WTC11 (cell line): ENCODE results near the gene OAS1. TPM values are rescaled to one million over a fixed set of nuclear protein-coding genes. Genes with fewer than 3 reads are reported as not detected.

Experiments
- ATAC-seq: fragments of 200-7000 bp; cut with Tn5 transposase; 2 replicates; pipeline ENCODE4 v1.10.0; 2021; ENCODE audit warnings: mild to moderate bottlenecking, moderate library complexity
- CTCF ChIA-PET: fragments of 300-600 bp; sonication (Branson Sonifier 250); formaldehyde crosslinking; loops from one replicate; lab custom pipeline; 2021; ENCODE audit warnings: antibody characterized with exemption; lab: Charles Lee
- POLR2A ChIA-PET: fragments of 350-600 bp; sonication (Branson Sonifier 250); formaldehyde crosslinking; loops from one replicate; lab custom pipeline; 2021; ENCODE audit warnings: antibody characterized with exemption; lab: Charles Lee
- DNase-seq: peaks from one replicate; pipeline ENCODE4 v3.0.0; 2021; ENCODE audit warnings: low spot score
- H3K27ac Mint-ChIP-seq: 2 replicates; pipeline ENCODE4 v1.8.0; 2021; ENCODE audit warnings: mixed read lengths
- H3K27me3 Mint-ChIP-seq: 2 replicates; pipeline ENCODE4 v1.8.0; 2021; ENCODE audit warnings: low read depth, mild to moderate bottlenecking, moderate library complexity, mixed read lengths
- H3K36me3 Mint-ChIP-seq: 2 replicates; pipeline ENCODE4 v1.8.0; 2021; ENCODE audit warnings: mixed read lengths
- H3K4me1 Mint-ChIP-seq: 2 replicates; pipeline ENCODE4 v1.8.0; 2022; ENCODE audit warnings: mixed read lengths
- H3K4me3 Mint-ChIP-seq: 2 replicates; pipeline ENCODE4 v1.8.0; 2021; ENCODE audit warnings: mild to moderate bottlenecking, moderate library complexity, mixed read lengths
- H3K9me3 Mint-ChIP-seq: 2 replicates; pipeline ENCODE4 v1.8.0; 2021; ENCODE audit warnings: mixed read lengths
- AFF4 ChIP-seq: sonication (generic); formaldehyde crosslinking; IDR thresholded peaks from 2 replicates; pipeline ENCODE4 v1.8.1; 2023; ENCODE audit warnings: mild to moderate bottlenecking, missing genetic modification reagents, borderline replicate concordance
- ATF1 ChIP-seq: sonication (generic); formaldehyde crosslinking; IDR thresholded peaks from 2 replicates; pipeline ENCODE4 v1.8.1; 2023; ENCODE audit warnings: mild to moderate bottlenecking, moderate library complexity, missing genetic modification reagents
- CDX4 ChIP-seq: fragments of 250-450 bp; sonication (Bioruptor Pico); IDR thresholded peaks from 2 replicates; pipeline ENCODE4 v1.9.0; 2021; ENCODE audit warnings: moderate library complexity, mild to moderate bottlenecking, inconsistent platforms, borderline replicate concordance
- CTCF ChIP-seq: fragments of 200-600 bp; IDR thresholded peaks from 2 replicates; pipeline ENCODE4 v1.8.0; 2022; ENCODE audit warnings: antibody characterized with exemption
- E2F1 ChIP-seq: sonication (generic); formaldehyde crosslinking; IDR thresholded peaks from 2 replicates; pipeline ENCODE4 v1.8.0; 2022; ENCODE audit warnings: mild to moderate bottlenecking, missing genetic modification reagents
- ELF4 ChIP-seq: sonication (generic); formaldehyde crosslinking; IDR thresholded peaks from 2 replicates; pipeline ENCODE4 v1.8.1; 2022; ENCODE audit warnings: low read depth, mild to moderate bottlenecking, moderate library complexity, missing genetic modification reagents
- EMX1 ChIP-seq: fragments of 250-450 bp; sonication (Bioruptor Pico); IDR thresholded peaks from 2 replicates; pipeline ENCODE4 v1.8.0; 2021; ENCODE audit warnings: mild to moderate bottlenecking
- ESRRA ChIP-seq: sonication (generic); formaldehyde crosslinking; IDR thresholded peaks from 2 replicates; pipeline ENCODE4 v1.8.1; 2022; ENCODE audit warnings: mild to moderate bottlenecking, missing genetic modification reagents, borderline replicate concordance
- ETV6 ChIP-seq: sonication (generic); formaldehyde crosslinking; IDR thresholded peaks from 2 replicates; pipeline ENCODE4 v1.8.1; 2022; ENCODE audit warnings: mild to moderate bottlenecking, missing genetic modification reagents
- FOXP1 ChIP-seq: sonication (generic); formaldehyde crosslinking; IDR thresholded peaks from 2 replicates; pipeline ENCODE4 v1.8.0; 2022; ENCODE audit warnings: missing genetic modification reagents, mild to moderate bottlenecking, moderate library complexity, borderline replicate concordance
- HMGA2 ChIP-seq: fragments of 250-450 bp; sonication (Bioruptor Pico); IDR thresholded peaks from 2 replicates; pipeline ENCODE4 v1.4.0; 2021; ENCODE audit warnings: mild to moderate bottlenecking, moderate library complexity
- JUN ChIP-seq: sonication (generic); formaldehyde crosslinking; IDR thresholded peaks from 2 replicates; pipeline ENCODE4 v1.8.0; 2023; ENCODE audit warnings: mild to moderate bottlenecking, missing genetic modification reagents
- KAT7 ChIP-seq: sonication (generic); formaldehyde crosslinking; IDR thresholded peaks from 2 replicates; pipeline ENCODE4 v1.8.1; 2023; ENCODE audit warnings: missing genetic modification reagents, mild to moderate bottlenecking, borderline replicate concordance
- MAX ChIP-seq: sonication (generic); formaldehyde crosslinking; IDR thresholded peaks from 2 replicates; pipeline ENCODE4 v1.8.0; 2022; ENCODE audit warnings: mild to moderate bottlenecking, missing genetic modification reagents
- MLX ChIP-seq: sonication (generic); formaldehyde crosslinking; IDR thresholded peaks from 2 replicates; pipeline ENCODE4 v1.8.1; 2023; ENCODE audit warnings: mild to moderate bottlenecking, missing genetic modification reagents, moderate library complexity
- SOX15 ChIP-seq: fragments of 250-450 bp; sonication (Bioruptor Pico); IDR thresholded peaks from 2 replicates; pipeline ENCODE4 v1.9.0; 2021; ENCODE audit warnings: mild to moderate bottlenecking
- SP1 ChIP-seq: sonication (generic); formaldehyde crosslinking; conservative IDR thresholded peaks from 2 replicates; pipeline ENCODE4 v1.8.1; 2022; ENCODE audit warnings: missing genetic modification reagents
- TCF7 ChIP-seq: sonication (generic); formaldehyde crosslinking; IDR thresholded peaks from 2 replicates; pipeline ENCODE4 v1.8.0; 2022; ENCODE audit warnings: mild to moderate bottlenecking, low read depth, missing genetic modification reagents, moderate library complexity
- TEAD4 ChIP-seq: sonication (generic); formaldehyde crosslinking; IDR thresholded peaks from 2 replicates; pipeline ENCODE4 v1.8.0; 2022; ENCODE audit warnings: mild to moderate bottlenecking, missing genetic modification reagents
- TP53 ChIP-seq: sonication (generic); formaldehyde crosslinking; IDR thresholded peaks from 2 replicates; pipeline ENCODE4 v1.8.1; 2023; ENCODE audit warnings: mild to moderate bottlenecking, missing genetic modification reagents
- USF2 ChIP-seq: sonication (generic); formaldehyde crosslinking; IDR thresholded peaks from 2 replicates; pipeline ENCODE4 v1.8.1; 2023; ENCODE audit warnings: mild to moderate bottlenecking, missing genetic modification reagents, moderate library complexity
- ZNF263 ChIP-seq: sonication (generic); formaldehyde crosslinking; IDR thresholded peaks from 2 replicates; pipeline ENCODE4 v1.8.1; 2022; ENCODE audit warnings: low read depth, mild to moderate bottlenecking, moderate library complexity, missing genetic modification reagents
- ZNF396 ChIP-seq: fragments of 250-450 bp; sonication (Bioruptor Pico); IDR thresholded peaks from 2 replicates; pipeline ENCODE4 v1.8.0; 2021; ENCODE audit warnings: mild to moderate bottlenecking, moderate library complexity, borderline replicate concordance
- ZNF423 ChIP-seq: fragments of 250-450 bp; sonication (Bioruptor Pico); IDR thresholded peaks from 2 replicates; pipeline ENCODE4 v2.1.2; 2022; ENCODE audit warnings: mild to moderate bottlenecking, moderate library complexity
- ZNF532 ChIP-seq: fragments of 250-450 bp; sonication (Bioruptor Pico); IDR thresholded peaks from 2 replicates; pipeline ENCODE4 v1.9.0; 2021; ENCODE audit warnings: mild to moderate bottlenecking, borderline replicate concordance
- total RNA-seq: library from RNA; stranded (reverse); gene quantifications from 3 replicates; pipeline ENCODE4 v1.2.3, GENCODE V29; 2021

Gene OAS1
- total RNA-seq, 1 experiment from 2014 or later: 0.24 TPM

- no peak for TF ChIP-seq FOXP1 (CRISPR knock-in tag)
- no peak for TF ChIP-seq ESRRA (CRISPR knock-in tag)
- no peak for TF ChIP-seq AFF4 (CRISPR knock-in tag)
- no peak for TF ChIP-seq ETV6 (CRISPR knock-in tag)
- TF ChIP-seq SP1 (CRISPR knock-in tag): no peak
- no peak for TF ChIP-seq ELF4
- no peak for TF ChIP-seq HMGA2 (CRISPR knock-in tag)
- TF ChIP-seq JUN: no peak
- TF ChIP-seq CDX4: no peak
Measured at GRCh38 chr12:112877006-112877405, 29.8 kb upstream of the OAS1 start (continued).

- ATAC-seq (no peak), DNase-seq (no peak)
- CTCF ChIA-PET: interaction anchor here (1.0 kb wide), 1 partner anchor 114 kb away, joined by 3 read pairs; no protein-coding TSS in a partner anchor
- peaks cover 7% of the 10 kb centered on the region for H3K4me1 Mint-ChIP-seq
- POLR2A ChIA-PET: no interaction called here
- H3K27ac Mint-ChIP-seq: no peak overlapping the region
- no peaks in the 10 kb centered on the region for H3K9me3 Mint-ChIP-seq
- H3K36me3 Mint-ChIP-seq: no peaks in the 10 kb centered on the region
- H3K4me3 Mint-ChIP-seq: no peak overlapping the region
- H3K27me3 Mint-ChIP-seq: no peaks in the 10 kb centered on the region; the same call in 1 of the 2 replicates
- TF ChIP-seq ZNF396 (CRISPR knock-in tag) (no peak), TP53 (CRISPR knock-in tag) (no peak), FOXP1 (CRISPR knock-in tag) (no peak), MLX (CRISPR knock-in tag) (no peak), KAT7 (CRISPR knock-in tag) (no peak), MAX (no peak), ZNF423 (CRISPR knock-in tag) (no peak), E2F1 (CRISPR knock-in tag) (no peak), EMX1 (CRISPR knock-in tag) (no peak), ZNF532 (CRISPR knock-in tag) (no peak), TEAD4 (CRISPR knock-in tag) (no peak), TCF7 (CRISPR knock-in tag) (no peak), USF2 (CRISPR knock-in tag) (no peak), SOX15 (no peak), CTCF (no peak), ATF1 (CRISPR knock-in tag) (no peak), ZNF263 (CRISPR knock-in tag) (no peak)
Measured at GRCh38 chr12:112878488-112878887, 28.3 kb upstream of the OAS1 start.
